ENCODE measurements around the gene MYH9.
"Not testable (repeated sequence)": the region's sequence is repeated elsewhere in the genome, so short reads cannot be mapped to it uniquely, and the experiment has no call there.

MYH9 gene

DNA sequence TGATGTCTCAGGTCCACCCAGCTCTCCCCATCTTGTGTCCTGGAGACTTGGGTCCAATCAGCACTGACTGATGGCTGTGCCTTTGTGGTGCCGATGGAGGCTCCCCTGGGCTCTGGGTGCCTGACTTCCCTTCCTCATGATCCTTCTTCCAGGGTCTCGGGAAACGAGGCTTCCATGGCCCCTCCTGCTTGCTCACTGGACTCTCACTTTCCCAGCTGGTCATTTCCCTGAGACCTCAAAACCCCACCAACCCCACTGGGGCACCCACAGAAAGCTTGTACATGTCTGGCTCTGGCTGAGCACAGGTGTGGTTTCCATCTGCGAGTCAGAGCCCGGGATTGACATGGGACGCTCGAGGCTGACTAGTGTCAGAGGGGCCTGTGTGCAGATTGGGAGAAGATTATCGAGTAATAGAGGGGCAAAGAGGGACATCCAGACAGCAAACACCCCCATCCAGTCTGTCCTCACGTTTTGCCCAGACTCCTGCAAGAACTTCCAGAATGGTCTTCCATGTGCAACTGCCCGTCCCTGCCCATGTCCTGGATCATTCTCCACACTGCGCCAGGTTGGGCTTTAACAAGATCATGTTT lies 119.8 kb downstream of the MYH9 start:
- TF ChIP-seq, protein P1, sequence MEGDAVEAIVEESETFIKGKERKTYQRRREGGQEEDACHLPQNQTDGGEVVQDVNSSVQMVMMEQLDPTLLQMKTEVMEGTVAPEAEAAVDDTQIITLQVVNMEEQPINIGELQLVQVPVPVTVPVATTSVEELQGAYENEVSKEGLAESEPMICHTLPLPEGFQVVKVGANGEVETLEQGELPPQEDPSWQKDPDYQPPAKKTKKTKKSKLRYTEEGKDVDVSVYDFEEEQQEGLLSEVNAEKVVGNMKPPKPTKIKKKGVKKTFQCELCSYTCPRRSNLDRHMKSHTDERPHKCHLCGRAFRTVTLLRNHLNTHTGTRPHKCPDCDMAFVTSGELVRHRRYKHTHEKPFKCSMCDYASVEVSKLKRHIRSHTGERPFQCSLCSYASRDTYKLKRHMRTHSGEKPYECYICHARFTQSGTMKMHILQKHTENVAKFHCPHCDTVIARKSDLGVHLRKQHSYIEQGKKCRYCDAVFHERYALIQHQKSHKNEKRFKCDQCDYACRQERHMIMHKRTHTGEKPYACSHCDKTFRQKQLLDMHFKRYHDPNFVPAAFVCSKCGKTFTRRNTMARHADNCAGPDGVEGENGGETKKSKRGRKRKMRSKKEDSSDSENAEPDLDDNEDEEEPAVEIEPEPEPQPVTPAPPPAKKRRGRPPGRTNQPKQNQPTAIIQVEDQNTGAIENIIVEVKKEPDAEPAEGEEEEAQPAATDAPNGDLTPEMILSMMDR (conservative IDR thresholded peaks at IDR 0.05): no peak
- TF ChIP-seq ZFX (IDR thresholded peaks at IDR 0.05): no peak
- no peak overlapping the region for H3K27ac ChIP-seq

DNA sequence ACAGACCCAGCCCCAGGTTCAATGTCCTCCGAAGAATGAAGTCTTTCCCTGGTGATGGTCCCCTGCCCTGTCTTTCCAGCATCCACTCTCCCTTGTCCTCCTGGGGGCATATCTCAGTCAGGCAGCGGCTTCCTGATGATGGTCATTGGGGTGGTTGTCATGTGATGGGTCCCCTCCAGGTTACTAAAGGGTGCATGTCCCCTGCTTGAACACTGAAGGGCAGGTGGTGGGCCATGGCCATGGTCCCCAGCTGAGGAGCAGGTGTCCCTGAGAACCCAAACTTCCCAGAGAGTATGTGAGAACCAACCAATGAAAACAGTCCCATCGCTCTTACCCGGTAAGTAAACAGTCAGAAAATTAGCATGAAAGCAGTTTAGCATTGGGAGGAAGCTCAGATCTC lies 120.7 kb downstream of the MYH9 start:
- TF ChIP-seq, protein P1 (conservative IDR thresholded peaks at IDR 0.05): no peak
- no peak for TF ChIP-seq ZFX (IDR thresholded peaks at IDR 0.05)
- no peak overlapping the region for H3K27ac ChIP-seq

DNA sequence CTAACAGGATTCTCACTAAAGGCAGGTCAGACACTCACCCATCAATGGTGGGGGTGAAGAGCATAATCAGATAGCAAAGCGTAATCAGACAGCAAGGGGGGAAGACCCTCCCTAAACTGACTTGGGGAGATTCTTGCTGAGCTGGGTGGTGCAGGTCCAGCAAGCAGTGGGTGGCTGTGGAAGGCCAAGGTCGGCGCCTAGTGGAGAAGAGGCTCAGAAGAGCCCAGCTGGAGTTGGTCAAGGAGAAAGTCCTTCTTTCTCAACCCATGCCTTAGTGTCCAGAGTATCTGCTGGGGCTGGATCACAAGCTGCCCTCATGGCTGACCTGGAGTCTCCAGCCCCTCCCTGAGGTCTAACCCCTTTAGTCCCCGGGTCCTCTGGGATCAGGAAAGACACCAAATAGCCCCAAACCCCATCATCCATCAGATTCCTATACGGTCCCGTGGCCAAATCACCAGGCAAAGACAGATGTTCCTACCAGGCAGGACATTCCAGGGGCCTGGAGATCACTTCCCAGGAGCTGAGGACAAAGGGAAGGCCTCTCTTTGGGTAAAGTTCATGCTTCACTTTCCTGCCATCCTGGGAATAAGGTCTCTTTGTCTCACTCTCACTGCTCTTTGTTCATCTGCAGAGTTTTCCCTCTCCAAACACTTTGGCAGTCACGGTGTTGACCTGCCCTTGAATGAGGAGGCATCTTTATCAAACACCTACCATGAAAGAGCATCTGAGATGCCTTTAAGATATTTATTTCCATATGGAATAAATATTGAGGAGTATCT lies 123.7 kb downstream of the MYH9 start:
- not testable (repeated sequence) for H3K27ac ChIP-seq

DNA sequence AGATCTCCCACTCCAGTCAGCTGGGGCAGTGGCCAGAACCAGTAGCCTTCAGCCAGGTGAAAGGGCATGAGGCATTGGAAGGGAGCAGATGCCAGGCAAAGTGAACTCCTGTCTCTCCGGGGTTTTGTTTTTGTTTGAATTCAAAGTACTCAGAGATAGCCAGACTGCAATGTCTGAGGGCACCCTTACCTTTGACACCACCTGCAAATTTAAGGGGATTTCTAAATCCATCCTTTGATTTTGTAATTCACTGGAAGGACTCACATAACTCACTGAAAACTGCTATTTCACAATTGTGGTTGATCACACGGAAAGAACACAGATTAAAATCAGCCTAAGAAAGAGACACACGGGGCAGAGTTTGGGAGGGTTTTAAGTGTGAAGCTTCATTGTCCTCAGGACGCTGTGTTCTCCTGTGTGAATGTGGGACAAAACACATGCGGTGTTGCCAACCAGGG lies 124.5 kb downstream of the MYH9 start:
- not testable (repeated sequence) for H3K27ac ChIP-seq

DNA sequence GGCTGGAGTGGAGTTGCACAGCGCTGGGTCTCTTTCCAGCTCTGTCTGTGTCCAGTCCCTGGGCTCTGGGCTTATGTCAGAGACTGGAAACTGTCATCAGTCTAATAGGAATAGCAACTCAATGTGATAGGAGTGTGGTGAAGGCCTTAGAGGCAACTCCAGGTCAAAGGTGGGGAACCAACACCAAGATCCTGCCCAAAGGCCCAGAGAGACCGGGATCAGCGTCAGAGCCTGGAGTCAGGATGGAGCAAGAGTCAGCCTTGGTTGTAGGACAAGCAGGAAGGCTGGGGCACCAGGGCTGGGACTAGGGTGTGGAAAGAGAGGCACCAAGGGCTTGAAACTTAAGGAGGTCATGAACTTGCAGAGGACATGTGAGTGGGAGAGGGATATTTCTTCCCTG lies 125.5 kb downstream of the MYH9 start:
- not testable (repeated sequence) for H3K27ac ChIP-seq

DNA sequence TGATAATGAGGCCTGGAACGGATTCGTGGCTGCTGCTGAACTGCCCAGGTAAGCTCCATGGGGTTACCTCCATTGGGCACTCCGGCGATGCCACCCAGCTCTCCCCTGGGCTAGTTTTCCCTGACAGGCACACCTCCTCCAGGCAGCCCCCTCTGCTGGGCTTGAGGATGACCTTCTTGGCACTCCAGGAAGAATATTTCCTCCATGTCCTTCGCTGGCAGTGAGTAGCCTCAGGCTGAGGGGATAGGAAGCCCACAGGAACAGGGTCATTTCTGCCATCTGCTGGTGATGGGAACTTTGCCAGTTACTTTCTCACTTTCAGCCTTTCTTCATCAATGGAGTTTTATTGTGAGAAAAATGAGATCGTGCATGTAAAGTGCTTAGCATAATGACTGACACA lies 126.1 kb downstream of the MYH9 start:
- H3K27ac ChIP-seq: not testable (repeated sequence)

DNA sequence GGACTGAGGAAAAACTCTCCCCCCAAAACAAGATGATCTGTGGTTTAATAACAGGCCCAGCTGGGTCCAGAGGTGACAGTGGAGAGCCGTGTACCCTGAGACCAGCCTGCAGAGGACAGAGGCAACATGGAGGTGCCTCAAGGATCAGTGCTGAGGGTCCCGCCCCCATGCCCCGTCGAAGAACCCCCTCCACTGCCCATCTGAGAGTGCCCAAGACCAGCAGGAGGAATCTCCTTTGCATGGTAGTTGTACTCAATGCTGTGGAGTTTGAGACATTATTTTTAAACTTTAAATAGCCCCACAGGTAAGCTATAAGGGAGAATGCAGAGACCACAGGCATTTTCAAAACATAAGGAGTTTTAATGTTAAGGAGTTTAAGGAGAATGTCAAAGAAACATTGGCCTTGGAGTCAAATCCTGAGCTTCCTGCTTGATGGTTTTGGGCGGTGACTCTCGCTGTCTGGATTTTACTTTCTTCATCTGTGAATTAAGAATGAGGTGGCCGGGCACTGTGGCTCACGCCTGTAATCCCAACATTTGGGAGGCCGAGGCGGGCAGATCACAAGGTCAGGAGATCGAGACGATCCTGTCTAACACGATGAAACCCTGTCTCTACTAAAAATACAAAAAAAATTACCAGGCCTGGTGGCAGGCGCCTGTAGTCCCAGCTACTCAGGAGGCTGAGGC lies 128.0 kb downstream of the MYH9 start:
- TF ChIP-seq, protein P1 (conservative IDR thresholded peaks at IDR 0.05): no peak
- TF ChIP-seq ZFX (IDR thresholded peaks at IDR 0.05): no peak
- H3K27ac ChIP-seq: no peak overlapping the region

DNA sequence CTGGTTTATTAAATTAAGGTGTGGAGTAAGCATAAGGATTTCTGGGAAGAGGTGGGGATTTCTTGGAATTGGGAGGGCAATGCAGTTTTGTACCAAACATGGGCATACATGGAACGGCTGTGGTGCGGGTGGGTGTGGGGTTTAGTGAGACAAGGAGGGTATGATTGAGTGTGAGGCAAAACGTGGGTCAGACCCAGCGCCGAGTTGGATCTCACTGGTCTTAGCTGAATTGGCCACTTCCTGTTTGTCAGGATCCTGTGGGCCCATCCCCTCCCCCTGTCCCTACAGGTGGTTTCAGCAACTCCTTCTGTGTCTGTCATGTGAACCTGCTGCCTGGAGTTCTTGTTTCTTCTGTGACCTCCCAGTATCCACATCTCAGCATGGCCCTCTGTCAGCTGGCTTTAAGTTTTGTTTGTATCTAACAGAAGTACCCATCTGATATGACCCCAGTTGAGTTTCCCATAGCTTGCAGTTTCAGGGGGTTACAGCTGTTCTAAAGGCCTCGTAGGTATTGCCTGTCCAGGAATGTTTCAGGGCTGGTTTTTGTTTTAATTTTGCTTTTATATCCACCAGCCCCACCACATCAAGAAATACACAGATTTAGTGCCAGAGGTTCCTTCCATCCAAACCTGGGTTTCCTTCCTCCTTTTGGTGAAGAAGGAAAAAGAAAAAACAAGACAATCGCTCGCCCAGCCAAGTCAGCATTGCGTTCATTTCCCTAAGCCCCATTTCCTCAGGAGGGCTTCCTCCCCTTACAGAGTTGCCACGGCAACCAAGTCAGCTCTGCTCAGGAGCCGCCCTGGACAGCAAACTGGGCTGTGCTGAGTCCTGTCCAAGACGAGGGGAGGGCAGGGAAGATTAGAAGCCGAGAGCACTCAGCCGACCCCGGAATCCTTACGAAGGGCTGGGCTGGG lies 128.8 kb downstream of the MYH9 start:
- TF ChIP-seq, protein P1 (conservative IDR thresholded peaks at IDR 0.05): no peak
- TF ChIP-seq ZFX (IDR thresholded peaks at IDR 0.05): no peak
- H3K27ac ChIP-seq: no peak overlapping the region

DNA sequence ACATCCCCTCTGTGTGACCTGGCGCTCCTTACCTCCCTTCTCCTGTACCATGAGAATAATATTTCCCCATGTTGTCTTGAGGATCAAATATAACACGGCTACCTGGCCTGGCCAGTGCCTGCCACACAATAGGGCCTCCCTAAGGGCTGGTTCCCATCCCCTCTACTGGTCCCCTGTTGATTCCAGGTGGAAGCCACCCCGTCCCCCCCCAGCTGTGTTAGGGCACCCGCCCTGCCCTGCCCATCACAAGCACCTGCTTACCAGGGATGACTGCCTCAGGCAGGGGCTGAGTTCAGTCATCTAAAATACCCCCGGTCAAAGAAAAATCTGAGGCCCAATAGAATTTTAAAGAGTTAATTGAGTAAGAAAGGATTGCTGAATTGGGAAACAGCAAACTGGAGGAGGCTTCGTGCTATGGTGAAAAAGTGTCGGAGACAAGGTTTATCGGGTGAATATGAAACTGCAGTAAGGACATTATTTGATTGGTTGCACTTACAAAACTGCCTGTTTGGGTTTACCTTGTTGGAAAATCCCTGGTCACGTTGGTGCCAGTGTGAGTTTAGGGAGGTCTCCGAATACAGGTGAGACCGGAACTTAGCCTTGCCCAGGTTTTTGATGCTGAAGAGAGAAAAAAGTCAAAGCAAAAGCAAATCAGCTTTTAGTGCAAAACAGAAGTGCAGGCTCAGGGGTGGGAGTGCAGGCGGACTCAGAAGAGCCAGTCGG lies 129.7 kb downstream of the MYH9 start:
- TF ChIP-seq, protein P1 (conservative IDR thresholded peaks at IDR 0.05): no peak
- no peak for TF ChIP-seq ZFX (IDR thresholded peaks at IDR 0.05)

More for the DNA sequence above, 129.7 kb downstream of the MYH9 start:
- no peak overlapping the region for H3K27ac ChIP-seq
